ENCODE measurements around the gene PTN.
A peak's percentile ranks its signal among the peaks of the same experiment; 100 is the strongest.

- TF ChIP-seq CTCF (conservative IDR thresholded peaks at IDR 0.05), result peak; percentile 34; the same call in 1 of the 2 replicates
- no peak for TF ChIP-seq EZH2 (IDR thresholded peaks at IDR 0.05; ENCODE audit: low read depth)
These were observed 5.6 kb downstream of the PTN start for GRCh38 chr7:137337902-137338301.
